Superior temporal gyrus (tissue), 1 donor: Measurements from ENCODE around the gene SLC4A4.

Source experiments
- DNase-seq: peaks from one replicate; pipeline ENCODE4 v3.0.0-alpha.2; 2016; ENCODE audit errors: extremely low spot score

SLC4A4 gene

GRCh38 chr4:71356924-71357663 lies 18.3 kb downstream of the SLC4A4 start:
- DNase-seq, result no peak

DNA sequence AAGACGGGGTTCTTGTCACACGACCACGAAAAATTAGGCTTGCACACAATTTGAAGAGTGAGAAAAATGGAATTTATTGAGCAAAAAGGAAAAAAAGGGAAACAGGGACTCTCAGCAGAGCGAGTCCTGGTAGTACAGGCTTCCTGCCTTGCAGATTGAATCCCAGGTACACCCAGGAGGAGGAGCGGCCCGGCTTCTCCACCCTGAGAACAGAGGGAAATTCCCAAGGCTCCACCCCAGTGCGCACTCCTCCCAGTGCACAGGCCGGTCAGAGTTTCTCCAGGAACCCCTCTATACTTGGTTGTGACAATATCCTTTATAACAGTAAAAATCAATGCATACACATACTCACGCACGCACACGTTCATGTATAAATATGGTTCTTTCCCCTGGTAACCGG lies 22.0 kb downstream of the SLC4A4 start:
- DNase-seq, result no peak

- no peak for DNase-seq
Observed at GRCh38 chr4:71361476-71361875, 22.7 kb downstream of the SLC4A4 start.

- no peak for DNase-seq
Observed at GRCh38 chr4:71366766-71367165, 27.9 kb downstream of the SLC4A4 start.

DNA sequence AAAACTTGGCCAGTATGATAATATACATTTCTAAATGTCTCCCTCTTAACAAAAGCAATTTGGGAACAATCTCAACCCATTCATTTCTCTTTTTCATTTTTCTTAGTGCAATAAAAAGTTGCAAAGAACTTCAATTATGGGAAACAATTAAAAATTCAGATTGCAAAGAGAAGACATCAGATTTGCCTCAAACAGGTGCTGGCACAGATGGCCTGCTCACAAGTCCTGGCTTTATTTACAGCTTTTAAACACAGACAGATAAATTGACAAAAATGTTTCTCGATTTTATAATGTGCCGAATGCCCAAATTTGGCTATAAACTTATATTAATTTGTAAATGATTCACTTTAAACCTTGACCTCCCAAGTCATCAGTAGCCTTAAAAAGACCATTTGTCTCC lies 28.7 kb downstream of the SLC4A4 start:
- no peak for DNase-seq

DNA sequence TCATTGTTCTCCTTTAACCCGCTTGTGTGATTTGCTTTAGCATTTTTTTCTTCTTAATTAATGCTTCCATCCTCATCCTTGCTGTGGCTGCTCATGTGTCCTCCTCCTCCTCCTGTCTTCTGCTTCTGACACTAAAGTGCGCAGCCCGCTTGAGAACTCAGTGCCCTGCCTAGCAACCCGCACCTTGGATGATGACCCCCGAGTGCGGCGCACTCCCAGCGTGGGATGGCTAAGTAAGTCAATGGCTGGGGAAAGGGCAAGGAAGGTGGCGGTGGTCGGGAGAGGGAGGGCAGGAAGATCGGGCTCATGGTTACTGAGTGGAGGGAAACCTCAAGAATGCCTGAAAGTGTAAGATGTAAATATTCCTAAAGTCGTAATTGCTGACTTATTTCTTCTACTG lies 30.1 kb downstream of the SLC4A4 start:
- no peak for DNase-seq

- no peak for DNase-seq
Observed at GRCh38 chr4:71369536-71369935, 30.7 kb downstream of the SLC4A4 start.

DNA sequence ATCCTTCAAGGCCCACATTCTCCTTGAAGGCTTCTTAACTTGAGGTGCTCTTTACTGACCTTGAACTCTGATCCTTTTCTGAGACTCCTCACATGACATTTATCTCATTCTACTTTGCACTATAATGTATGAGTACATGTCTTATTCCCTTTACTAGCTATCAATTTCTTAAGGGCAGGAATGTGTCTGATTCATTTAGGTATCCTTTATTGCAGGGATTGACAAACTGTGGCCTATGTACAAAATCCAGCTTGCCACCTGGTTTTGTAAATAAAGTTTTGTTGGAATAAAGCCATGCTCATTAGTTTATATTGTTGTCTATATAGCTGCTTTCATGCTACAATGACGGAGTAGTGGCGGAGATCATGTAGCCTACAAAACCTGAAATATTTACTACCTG lies 36.7 kb downstream of the SLC4A4 start:
- DNase-seq, result no peak

DNA sequence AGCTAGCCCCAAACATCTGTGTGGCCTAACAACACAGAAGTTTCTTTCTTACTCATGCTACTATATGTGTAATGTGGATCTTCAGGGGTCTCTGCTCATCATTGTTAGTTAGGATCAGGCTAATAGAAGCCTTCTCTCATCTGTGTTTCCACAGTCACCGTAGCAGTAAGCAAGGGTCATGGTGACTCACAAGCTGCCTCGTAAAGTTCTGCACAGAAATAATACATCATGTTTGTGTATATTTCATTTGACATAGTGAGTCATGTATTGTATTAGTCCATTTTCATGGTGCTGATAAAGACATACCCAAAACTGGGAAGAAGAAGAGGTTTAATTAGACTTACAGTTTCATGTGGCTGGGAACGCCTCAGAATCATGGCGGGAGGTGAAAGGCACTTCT lies 38.7 kb downstream of the SLC4A4 start:
- no peak for DNase-seq

DNA sequence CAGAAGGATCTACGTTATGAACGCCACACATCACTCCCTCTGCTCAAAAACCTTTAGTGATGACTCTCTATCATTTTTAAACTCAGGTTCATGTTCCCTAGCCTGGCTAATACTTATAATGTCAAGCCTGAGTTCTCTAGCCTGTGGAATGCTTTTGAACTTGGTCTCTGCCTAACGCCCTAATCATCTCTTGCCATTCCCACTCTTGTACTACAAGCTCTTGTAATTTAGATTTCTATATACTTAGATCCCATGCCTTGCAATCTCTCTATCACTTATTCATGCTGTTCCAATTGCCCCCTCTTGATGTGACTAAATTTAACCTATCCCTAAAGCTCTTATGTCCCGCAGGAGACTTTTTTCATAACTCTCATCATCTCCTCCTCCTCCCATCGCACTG lies 40.3 kb downstream of the SLC4A4 start:
- DNase-seq, result no peak

GRCh38 chr4:71380788-71381187 lies 42.0 kb downstream of the SLC4A4 start:
- peak; percentile 48 for DNase-seq

GRCh38 chr4:71382125-71382899 lies 43.5 kb downstream of the SLC4A4 start:
- no peak for DNase-seq

DNA sequence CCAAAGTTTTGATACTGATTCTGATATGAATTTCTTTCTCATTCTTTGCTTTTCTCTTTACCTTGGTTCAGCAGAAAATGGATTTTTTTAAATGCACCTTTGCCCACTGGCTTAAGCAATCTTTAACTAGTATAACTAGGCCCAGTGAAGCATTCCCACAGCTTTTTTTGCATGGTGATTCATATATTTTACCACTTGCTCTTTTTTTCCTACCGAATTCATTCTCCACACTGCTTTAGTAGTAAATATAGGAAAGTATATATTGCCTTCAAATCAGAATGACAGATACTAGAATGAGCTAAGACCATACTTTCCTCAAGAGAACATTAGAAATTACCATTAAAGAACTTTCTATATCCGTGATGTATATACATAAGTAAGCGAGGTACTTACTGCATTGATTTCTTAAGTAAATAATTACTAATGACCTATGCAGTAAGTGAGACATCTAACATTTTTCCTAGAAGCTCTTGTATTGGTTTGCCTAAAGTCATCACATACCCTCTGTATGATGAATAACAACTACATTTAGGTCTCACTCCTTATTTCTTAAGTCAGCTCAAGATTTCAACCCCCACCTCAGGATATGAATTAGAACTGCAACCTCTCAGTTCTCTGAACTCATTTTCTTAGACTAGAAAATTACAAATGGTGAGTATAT lies 44.2 kb downstream of the SLC4A4 start:
- DNase-seq, result no peak

DNA sequence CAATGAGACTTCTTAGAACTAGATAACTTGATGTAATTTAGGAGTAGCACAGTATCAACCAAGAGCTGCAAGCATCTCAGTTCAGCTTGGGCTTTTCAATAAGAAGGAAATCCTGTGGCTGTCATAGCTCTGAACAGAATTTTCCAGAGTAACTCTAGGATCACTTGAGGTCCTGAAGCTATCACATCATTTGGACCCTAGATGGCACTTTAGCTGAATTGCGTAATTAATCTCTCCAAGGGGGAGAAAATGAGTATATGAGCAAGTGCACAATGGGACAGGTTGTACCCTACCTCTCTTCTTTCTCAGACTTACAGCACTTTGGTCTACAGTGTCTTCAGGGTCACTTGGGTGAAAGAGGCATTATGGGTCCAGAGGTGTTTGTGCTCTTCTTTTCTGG lies 45.2 kb downstream of the SLC4A4 start:
- DNase-seq, result no peak

DNA sequence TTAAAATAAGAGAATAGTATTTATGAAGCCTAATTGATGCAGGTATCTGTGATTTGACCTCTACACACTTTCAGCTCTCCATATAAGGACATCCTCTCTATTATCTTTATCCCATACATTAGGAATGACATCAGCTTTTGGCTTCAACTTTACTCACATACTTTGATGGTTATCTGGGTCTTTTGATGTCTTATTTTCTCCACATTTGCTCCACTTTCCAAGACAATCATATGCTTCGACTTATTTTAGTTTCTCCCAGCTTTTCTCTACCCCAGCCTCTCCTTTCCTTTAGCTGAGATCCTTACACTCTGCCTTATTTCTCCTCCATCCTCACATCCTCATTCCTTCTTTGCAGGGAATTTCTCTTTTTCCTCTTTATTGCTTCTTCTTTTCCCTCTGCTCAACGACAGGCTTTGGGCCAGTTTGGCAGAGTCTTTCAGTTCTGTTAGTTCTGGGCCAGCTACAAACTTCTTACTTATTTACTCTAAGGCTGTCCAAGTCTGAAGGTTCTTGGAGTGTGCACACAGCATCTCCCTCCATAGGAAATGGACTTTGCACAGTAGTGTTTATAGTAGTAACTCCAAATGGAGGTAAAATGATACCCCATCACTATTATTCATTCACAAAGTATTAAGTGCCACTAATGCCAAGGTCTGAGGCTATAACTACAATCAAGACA lies 50.5 kb downstream of the SLC4A4 start:
- DNase-seq, result no peak

- DNase-seq, result no peak
Observed at GRCh38 chr4:71392109-71392508, 53.3 kb downstream of the SLC4A4 start.

GRCh38 chr4:71396382-71396781 lies 57.6 kb downstream of the SLC4A4 start:
- DNase-seq, result no peak

DNA sequence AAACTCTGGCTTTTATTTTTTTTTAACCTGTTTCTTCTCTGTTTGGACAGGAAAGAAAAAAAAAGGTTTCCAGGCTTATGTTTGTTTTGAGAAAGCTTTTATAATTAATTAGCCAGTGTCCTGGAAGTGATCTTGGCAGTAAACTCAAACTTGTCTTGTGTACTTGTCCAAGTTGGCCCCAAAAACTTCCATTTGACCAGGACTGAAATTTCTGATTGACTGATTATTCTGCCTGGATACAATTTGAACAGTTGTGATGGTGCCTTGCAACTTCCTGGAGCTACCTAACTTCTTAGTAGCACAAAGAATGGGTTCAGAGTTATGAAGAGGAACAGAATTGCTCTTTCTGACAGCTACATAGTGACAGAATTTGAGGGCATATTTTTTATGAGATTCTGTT lies 62.0 kb downstream of the SLC4A4 start:
- no peak for DNase-seq

DNA sequence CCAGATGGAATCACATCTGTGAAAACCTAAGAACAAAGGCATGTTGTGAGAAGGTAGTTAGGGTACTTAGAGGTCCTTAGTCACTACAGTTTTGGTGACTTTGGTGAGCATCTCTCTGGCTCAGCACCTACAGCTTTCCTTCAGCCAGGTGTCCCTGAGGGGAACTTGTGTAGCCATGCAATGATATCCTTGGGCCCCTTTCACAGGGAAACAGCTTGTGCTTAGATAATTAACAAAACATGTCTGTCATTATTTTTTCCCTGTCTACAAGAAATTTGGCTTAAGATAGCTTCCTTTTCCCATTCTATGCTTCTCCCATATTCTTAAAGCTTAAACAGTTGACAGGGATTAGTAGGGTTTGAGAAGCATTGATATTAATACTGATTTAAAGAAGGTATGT lies 63.8 kb downstream of the SLC4A4 start:
- no peak for DNase-seq

DNA sequence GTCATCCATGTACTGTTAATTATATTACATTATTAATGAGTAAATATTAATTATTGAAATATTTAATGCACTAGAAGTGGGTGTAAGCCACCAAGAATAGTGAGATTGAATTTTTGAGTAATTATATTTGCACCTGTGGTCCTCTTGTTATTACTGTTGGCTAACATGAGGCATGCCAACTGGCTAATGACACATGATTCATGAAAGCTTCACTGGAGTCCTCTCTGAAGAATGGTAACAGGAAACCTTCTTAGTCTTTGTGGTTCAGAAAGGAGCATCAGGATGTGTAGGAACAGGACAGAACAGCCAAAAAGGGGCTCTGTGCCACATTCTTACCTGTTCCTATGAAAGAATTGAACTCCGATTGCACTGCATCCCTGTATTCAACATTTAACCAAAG lies 65.2 kb downstream of the SLC4A4 start:
- no peak for DNase-seq

- DNase-seq, result no peak
Observed at GRCh38 chr4:71405791-71406190, 67.0 kb downstream of the SLC4A4 start.

DNA sequence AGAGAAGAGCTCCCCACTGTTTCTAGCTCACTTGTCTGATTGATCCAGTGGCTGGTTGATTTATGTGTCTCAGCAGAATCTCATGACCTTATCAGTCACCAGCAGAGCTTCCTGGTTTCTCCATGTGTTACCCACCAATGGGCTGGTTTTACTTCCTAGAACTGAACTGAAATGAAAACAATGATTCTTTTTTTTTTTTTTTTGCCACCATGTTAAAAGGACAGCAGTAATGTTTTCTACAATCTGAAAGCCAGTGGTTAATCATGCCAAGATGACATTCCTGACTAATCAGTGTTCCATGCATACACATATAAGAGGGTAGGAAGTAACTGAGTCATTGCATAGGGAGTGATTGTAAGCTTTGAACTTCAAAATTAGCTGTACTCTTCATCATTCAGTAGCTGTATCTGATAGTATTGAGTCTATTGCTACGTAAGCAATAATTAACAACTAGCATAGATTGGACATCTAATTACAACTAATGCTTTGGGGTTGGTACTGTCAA lies 67.7 kb downstream of the SLC4A4 start:
- DNase-seq, result no peak
